SK-N-SH treated with all-trans-retinoic acid at 6 μM for 48 hours (cell line): Measurements from ENCODE around the gene RFLNA.

ENCODE experiments used
- ATAC-seq: fragments of 200-7000 bp; cut with Tn5 transposase; 3 replicates; pipeline ENCODE4 v1.9.1; 2020; ENCODE audit warnings: mild to moderate bottlenecking, moderate library complexity
- ARNTL ChIP-seq: fragments of 450-650 bp; formaldehyde crosslinking; IDR thresholded peaks from 2 replicates; pipeline ENCODE4 v1.5.0; 2020; ENCODE audit warnings: low read depth, mild to moderate bottlenecking, moderate library complexity, borderline replicate concordance
- CSDC2 ChIP-seq: fragments of 250-450 bp; sonication (Bioruptor Pico); IDR thresholded peaks from 2 replicates; pipeline ENCODE4 v1.5.0; 2020; ENCODE audit warnings: mild to moderate bottlenecking, moderate library complexity
- CSRNP3 ChIP-seq: fragments of 250-450 bp; sonication (Bioruptor Pico); IDR thresholded peaks from 2 replicates; pipeline ENCODE4 v1.5.1; 2021; ENCODE audit warnings: mild to moderate bottlenecking, moderate library complexity
- ESRRG ChIP-seq: fragments of 250-450 bp; sonication (Bioruptor Pico); IDR thresholded peaks from 2 replicates; pipeline ENCODE4 v1.6.1; 2021; ENCODE audit warnings: mild to moderate bottlenecking
- GLIS3 ChIP-seq: fragments of 250-450 bp; sonication (Bioruptor Pico); IDR thresholded peaks from 2 replicates; pipeline ENCODE4 v1.5.0; 2020; ENCODE audit warnings: mild to moderate bottlenecking, moderate library complexity
- OSR1 ChIP-seq: fragments of 250-450 bp; sonication (Bioruptor Pico); IDR thresholded peaks from 2 replicates; pipeline ENCODE4 v1.8.0; 2022; ENCODE audit warnings: moderate library complexity, mild to moderate bottlenecking, inconsistent platforms
- PATZ1 ChIP-seq: fragments of 250-450 bp; sonication (Bioruptor Pico); IDR thresholded peaks from 2 replicates; pipeline ENCODE4 v1.8.0; 2020; ENCODE audit warnings: mild to moderate bottlenecking, moderate library complexity, borderline replicate concordance
- PPARA ChIP-seq: fragments of 250-450 bp; sonication (Bioruptor Pico); IDR thresholded peaks from 2 replicates; pipeline ENCODE4 v1.5.0; 2020; ENCODE audit warnings: mild to moderate bottlenecking, borderline replicate concordance
- RARB ChIP-seq: fragments of 250-450 bp; sonication (Bioruptor Pico); IDR thresholded peaks from 2 replicates; pipeline ENCODE4 v1.8.0; 2021; ENCODE audit warnings: mild to moderate bottlenecking, moderate library complexity
- SNAI2 ChIP-seq: fragments of 250-450 bp; sonication (Bioruptor Pico); IDR thresholded peaks from 2 replicates; pipeline ENCODE4 v1.5.0; 2020; ENCODE audit warnings: mild to moderate bottlenecking, moderate library complexity
- TCF4 ChIP-seq: fragments of 250-450 bp; sonication (Bioruptor Pico); IDR thresholded peaks from 2 replicates; pipeline ENCODE4 v1.8.0; 2021; ENCODE audit warnings: mild to moderate bottlenecking, moderate library complexity, borderline replicate concordance
- TOX ChIP-seq: fragments of 250-450 bp; sonication (Bioruptor Pico); IDR thresholded peaks from 2 replicates; pipeline ENCODE4 v1.8.0; 2021; ENCODE audit warnings: mild to moderate bottlenecking, moderate library complexity, borderline replicate concordance
- TSHZ2 ChIP-seq: fragments of 250-450 bp; sonication (Bioruptor Pico); IDR thresholded peaks from 2 replicates; pipeline ENCODE4 v1.5.0; 2020; ENCODE audit warnings: mild to moderate bottlenecking, moderate library complexity
- ZC3H10 ChIP-seq: fragments of 250-450 bp; sonication (Bioruptor Pico); IDR thresholded peaks from 2 replicates; pipeline ENCODE4 v1.5.1; 2021; ENCODE audit warnings: mild to moderate bottlenecking, moderate library complexity
- ZFP3 ChIP-seq: fragments of 250-450 bp; sonication (Bioruptor Pico); IDR thresholded peaks from 2 replicates; pipeline ENCODE4 v1.5.0; 2020; ENCODE audit warnings: mild to moderate bottlenecking, moderate library complexity
- ZFP30 ChIP-seq: fragments of 450-650 bp; formaldehyde crosslinking; IDR thresholded peaks from 2 replicates; pipeline ENCODE4 v1.5.0; 2022; ENCODE audit warnings: mild to moderate bottlenecking, moderate library complexity
- ZNF565 ChIP-seq: fragments of 450-650 bp; formaldehyde crosslinking; conservative IDR thresholded peaks from 2 replicates; pipeline ENCODE4 v1.5.0; 2020; ENCODE audit warnings: low read depth, mild to moderate bottlenecking, moderate library complexity
- ZNF70 ChIP-seq: fragments of 450-650 bp; formaldehyde crosslinking; IDR thresholded peaks from 2 replicates; pipeline ENCODE4 v1.5.0; 2020; ENCODE audit warnings: mild to moderate bottlenecking, moderate library complexity
- ZNF8 ChIP-seq: fragments of 450-650 bp; formaldehyde crosslinking; IDR thresholded peaks from 2 replicates; pipeline ENCODE4 v1.5.0; 2020; ENCODE audit warnings: mild to moderate bottlenecking, moderate library complexity

Gene RFLNA

GRCh38 chr12:124344022-124344421, 49.1 kb downstream of the RFLNA start:
- no peak for ATAC-seq

GRCh38 chr12:124344526-124344925, 49.6 kb downstream of the RFLNA start:
- ATAC-seq = no peak
- TF ChIP-seq OSR1 (CRISPR knock-in tag) = no peak
- TF ChIP-seq ZNF70 (CRISPR knock-in tag) = no peak
- TF ChIP-seq ZFP3 (CRISPR knock-in tag) = no peak
- TF ChIP-seq ESRRG (CRISPR knock-in tag) = no peak
- TF ChIP-seq TSHZ2 (CRISPR knock-in tag) = no peak
- TF ChIP-seq TOX = no peak

More at GRCh38 chr12:124344022-124344421, 49.1 kb downstream of the RFLNA start:
- TF ChIP-seq ZNF70 (CRISPR knock-in tag) = no peak
- TF ChIP-seq CSDC2 = no peak
- no peak for TF ChIP-seq ZFP3 (CRISPR knock-in tag)
- no peak for TF ChIP-seq CSRNP3
- TF ChIP-seq ZFP30 (CRISPR knock-in tag) = no peak
- no peak for TF ChIP-seq ZC3H10 (CRISPR knock-in tag)
- TF ChIP-seq PPARA (CRISPR knock-in tag) = no peak
- TF ChIP-seq SNAI2 (CRISPR knock-in tag) = no peak
- no peak for TF ChIP-seq GLIS3 (CRISPR knock-in tag)
- no peak for TF ChIP-seq TOX
- TF ChIP-seq PATZ1 = no peak
- no peak for TF ChIP-seq ZNF8
- no peak for TF ChIP-seq RARB (CRISPR knock-in tag)
- no peak for TF ChIP-seq ZNF565
- no peak for TF ChIP-seq ESRRG (CRISPR knock-in tag)
- no peak for TF ChIP-seq OSR1 (CRISPR knock-in tag)

- TF ChIP-seq ARNTL (CRISPR knock-in tag) (no peak), TOX (no peak), TSHZ2 (CRISPR knock-in tag) (no peak)
- ATAC-seq = no peak
Observed at GRCh38 chr12:124345795-124346194, 50.9 kb downstream of the RFLNA start.

- ATAC-seq = no peak
- TF ChIP-seq ESRRG (CRISPR knock-in tag) (no peak), CSDC2 (no peak), ZNF565 (no peak), OSR1 (CRISPR knock-in tag) (no peak), PPARA (CRISPR knock-in tag) (no peak), ZNF8 (no peak), TOX (no peak), ZNF70 (CRISPR knock-in tag) (no peak), PATZ1 (no peak), GLIS3 (CRISPR knock-in tag) (no peak), TCF4 (CRISPR knock-in tag) (no peak), CSRNP3 (no peak)
Observed at GRCh38 chr12:124346425-124347168, 51.7 kb downstream of the RFLNA start.
